HepG2 (cell line): ENCODE measurements around the gene REP15. TPM values are rescaled to one million over a fixed set of nuclear protein-coding genes. Genes with fewer than 3 reads are reported as not detected.

Experiments
- ATAC-seq: fragments of 200-7000 bp; cut with Tn5 transposase; 3 replicates; pipeline ENCODE4 v1.9.1; 2020; ENCODE audit warnings: mild to moderate bottlenecking, moderate library complexity
- BruUV-seq: library from RNA; stranded (reverse); fragments of 400-500 nt; replicated peaks from 2 replicates; lab custom pipeline; 2021; lab: Mats Ljungman, UMichigan
- CTCF ChIA-PET: fragments of 300-600 bp; formaldehyde crosslinking; extraction: SDS; loops from one replicate; lab custom pipeline; 2021; ENCODE audit warnings: low total read pairs, inconsistent platforms, low intra/inter-chr PET ratio; lab: Yijun Ruan, JAX
- POLR2A ChIA-PET: fragments of 350-600 bp; sonication (Branson Sonifier 250); formaldehyde crosslinking; loops from one replicate; lab custom pipeline; 2020; ENCODE audit warnings: antibody characterized with exemption, inconsistent platforms; lab: Yijun Ruan, JAX
- DNase-seq: peaks from one replicate; pipeline ENCODE4 v3.0.0-alpha.2; 2015; ENCODE audit warnings: low spot score
- FAIRE-seq: peaks from 3 replicates; lab custom pipeline; 2011; peaks lifted over from hg19 to GRCh38; lab: Jason Lieb, UNC
- H2AFZ ChIP-seq: one replicate; pipeline ENCODE4 v1.6.1; 2011; ENCODE audit warnings: low read length, inconsistent platforms
- H3K27ac ChIP-seq: fragments of 300-600 bp; 3 replicates; pipeline ENCODE4 v1.8.0; 2011; ENCODE audit warnings: mixed run types, mild to moderate bottlenecking, mixed read lengths, low read length, inconsistent platforms; ENCODE audit not compliant: insufficient read depth; ENCODE audit errors: extremely low read length
- H3K27me3 ChIP-seq, 2 experiments: fragments of 200-600 bp in 1 of 2; 2 replicates in 1 of 2; 3 replicates in 1 of 2; pipeline versions ENCODE4 v1.6.0 to v1.8.0; 2011; ENCODE audit warnings: low read length in 2 of 2, mild to moderate bottlenecking in 2 of 2, moderate library complexity in 2 of 2, inconsistent platforms in 1 of 2; ENCODE audit not compliant: insufficient read depth in 2 of 2, control insufficient read depth in 1 of 2
- H3K36me3 ChIP-seq, 2 experiments: fragments of 200-600 bp in 1 of 2; replicated peaks in 1 of 2; 2 replicates in 1 of 2; 3 replicates in 1 of 2; pipeline versions ENCODE4 v1.5.1 to v1.8.0; 2011; ENCODE audit warnings: low read length in 2 of 2, inconsistent platforms in 1 of 2; ENCODE audit not compliant: insufficient read depth in 2 of 2, control insufficient read depth in 1 of 2
- H3K4me1 ChIP-seq: 2 replicates; pipeline ENCODE4 v1.5.1; 2012; ENCODE audit warnings: low read length, inconsistent platforms; ENCODE audit not compliant: insufficient read depth
- H3K4me2 ChIP-seq: 2 replicates; pipeline ENCODE4 v1.6.0; 2011; ENCODE audit warnings: low read depth, low read length, inconsistent platforms
- H3K4me3 ChIP-seq, 3 experiments: fragments of 200-600 bp in 1 of 3; sonication (generic), shearing (Covaris generic) in 1 of 3; replicated peaks in 1 of 3; 2 replicates each; pipeline ENCODE4 v1.5.1; 2011 to 2016; ENCODE audit warnings: low read length in 3 of 3, inconsistent platforms in 2 of 3, low read depth in 2 of 3, mild to moderate bottlenecking in 2 of 3, control low read depth in 1 of 3, mixed read lengths in 1 of 3; ENCODE audit not compliant: insufficient read depth in 1 of 3
- H3K79me2 ChIP-seq: one replicate; pipeline ENCODE4 v1.6.1; 2011; ENCODE audit warnings: low read length, inconsistent platforms; ENCODE audit not compliant: insufficient read depth
- H3K9ac ChIP-seq: 2 replicates; pipeline ENCODE4 v1.6.0; 2011; ENCODE audit warnings: mild to moderate bottlenecking, low read depth, low read length, inconsistent platforms; ENCODE audit not compliant: insufficient read depth
- H3K9me3 ChIP-seq: 2 replicates; pipeline ENCODE4 v1.5.1; 2012; ENCODE audit warnings: mild to moderate bottlenecking, low read length
- H4K20me1 ChIP-seq: 2 replicates; pipeline ENCODE4 v1.6.0; 2011; ENCODE audit warnings: inconsistent platforms, mild to moderate bottlenecking, low read length, moderate library complexity; ENCODE audit not compliant: insufficient read depth
- KLF6 ChIP-seq: IDR thresholded peaks from 2 replicates; pipeline ENCODE4 v1.8.0; 2016; ENCODE audit warnings: missing biosample characterization, missing genetic modification reagents
- MLLT10 ChIP-seq: sonication (generic); formaldehyde crosslinking; IDR thresholded peaks from 2 replicates; pipeline ENCODE4 v1.4.0; 2020; ENCODE audit warnings: missing genetic modification reagents
- NFE2 ChIP-seq: sonication (generic); formaldehyde crosslinking; IDR thresholded peaks from 2 replicates; pipeline ENCODE4 v1.4.0; 2020; ENCODE audit warnings: missing genetic modification reagents
- PHF8 ChIP-seq: sonication (generic); formaldehyde crosslinking; IDR thresholded peaks from 2 replicates; pipeline ENCODE4 v1.5.0; 2020; ENCODE audit warnings: missing genetic modification reagents
- SATB2 ChIP-seq: sonication (generic); formaldehyde crosslinking; IDR thresholded peaks from 2 replicates; pipeline ENCODE4 v1.5.0; 2020; ENCODE audit warnings: missing genetic modification reagents
- ZC3H4 ChIP-seq: sonication (generic); formaldehyde crosslinking; IDR thresholded peaks from 2 replicates; pipeline ENCODE4 v1.4.0; 2020; ENCODE audit warnings: missing genetic modification reagents, borderline replicate concordance
- ZNF775 ChIP-seq: sonication (generic); formaldehyde crosslinking; IDR thresholded peaks from 2 replicates; pipeline ENCODE4 v1.4.0; 2020; ENCODE audit warnings: missing genetic modification reagents, mild to moderate bottlenecking, moderate library complexity, borderline replicate concordance
- ZSCAN20 ChIP-seq: sonication (generic); formaldehyde crosslinking; IDR thresholded peaks from 2 replicates; pipeline ENCODE4 v1.4.0; 2020; ENCODE audit warnings: missing genetic modification reagents, mild to moderate bottlenecking, borderline replicate concordance
- ZSCAN22 ChIP-seq: sonication (generic); formaldehyde crosslinking; IDR thresholded peaks from 2 replicates; pipeline ENCODE4 v1.4.0; 2020; ENCODE audit warnings: mild to moderate bottlenecking, missing genetic modification reagents
- WGBS: methylation state at CpG from one replicate; pipeline ENCODE4 v1.1.6; 2017; ENCODE audit warnings: low lambda C conversion rate; 5-methylcytosine and 5-hydroxymethylcytosine counted together
- in situ Hi-C: cut with HindIII; loops from 2 replicates; pipeline ENCODE4 v1.10.0; 2017; ENCODE audit warnings: low pct_unique_long_range_greater_than_20kb; ENCODE audit not compliant: extremely low pct_ligation_motif_present
- intact Hi-C: fragments of 100-400 bp; cut with micrococcal nuclease; formaldehyde crosslinking; loops from one replicate; pipeline ENCODE4 v1.10.0; 2022; ENCODE audit not compliant: unreplicated experiment
- polyA plus RNA-seq, 8 experiments: library from polyadenylated mRNA; depleted of rRNA in 3 of 8; stranded (reverse) in 7 of 8; unstranded in 1 of 8; fragments of >200 nt; fragmentation: Illumina TruSeq in 4 of 8; extraction: Trizol in 4 of 8; gene quantifications; 2 replicates each; pipeline versions ENCODE4 v1.2.1 to v1.2.3, GENCODE V29; 2011 to 2016; ENCODE audit warnings: low read depth in 4 of 8, missing spikeins in 1 of 8, mixed read lengths in 1 of 8; ENCODE audit not compliant: insufficient read depth in 1 of 8
- total RNA-seq, 5 experiments: library from RNA; depleted of rRNA; stranded (reverse); fragments of >200 nt; fragmentation: Illumina TruSeq; extraction: Trizol; gene quantifications; 2 replicates each; pipeline ENCODE4 v1.2.3, GENCODE V29; 2016; ENCODE audit warnings: low read depth in 1 of 5
- TF ChIP-seq, protein P1 (sequence below): sonication (generic); formaldehyde crosslinking; IDR thresholded peaks from 2 replicates; pipeline ENCODE4 v1.4.0; 2020; ENCODE audit warnings: missing genetic modification reagents

REP15 gene
- total and polyA plus RNA-seq, 2 of the 13 experiments (the other 11 are each of a cell fraction or from before 2014, with no cell fraction given): 0.12 to 0.64 TPM

- TF ChIP-seq, protein P1, sequence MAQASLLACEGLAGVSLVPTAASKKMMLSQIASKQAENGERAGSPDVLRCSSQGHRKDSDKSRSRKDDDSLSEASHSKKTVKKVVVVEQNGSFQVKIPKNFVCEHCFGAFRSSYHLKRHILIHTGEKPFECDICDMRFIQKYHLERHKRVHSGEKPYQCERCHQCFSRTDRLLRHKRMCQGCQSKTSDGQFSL (CRISPR knock-in tag): no peak
- no peak for TF ChIP-seq ZC3H4 (CRISPR knock-in tag)
- TF ChIP-seq MLLT10 (CRISPR knock-in tag): no peak
Observed at GRCh38 chr12:27686147-27686546, 10.1 kb upstream of the REP15 start (continued).

DNA sequence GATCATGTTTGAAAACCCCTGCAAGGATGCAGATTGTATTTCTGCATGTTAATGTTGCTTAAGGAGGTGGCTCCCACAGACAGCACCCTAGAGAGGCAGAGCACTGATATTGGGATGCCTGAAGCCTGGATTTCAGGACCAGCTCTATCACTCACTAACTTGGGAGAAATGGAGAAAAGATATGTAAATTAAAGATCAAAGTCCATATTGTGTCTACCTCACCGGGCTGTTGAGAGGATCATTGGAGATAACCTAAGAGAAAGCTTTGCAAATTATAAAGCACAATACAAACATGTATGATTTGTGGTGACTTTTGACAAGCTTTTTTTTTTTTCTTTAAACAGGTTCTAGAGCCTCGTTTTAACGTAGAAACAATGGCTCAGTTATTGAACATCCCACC is 7.6 kb upstream of the REP15 start:
- no peaks in the 10 kb centered on the region; a peak in 1 of 5 replicates for H3K27me3 ChIP-seq
- no peak overlapping the region for H3K4me2 ChIP-seq
- H3K9me3 ChIP-seq: no peaks in the 10 kb centered on the region
- ATAC-seq: no peak
- ChIA-PET CTCF (no interaction called here), POLR2A (no interaction called here)
- TF ChIP-seq KLF6 (CRISPR knock-in tag): no peak
- TF ChIP-seq NFE2 (CRISPR knock-in tag): no peak
- TF ChIP-seq SATB2 (CRISPR knock-in tag): no peak
- TF ChIP-seq ZSCAN20: no peak
- no peak for TF ChIP-seq PHF8 (CRISPR knock-in tag)
- no peak for TF ChIP-seq ZNF775
- no peak for TF ChIP-seq ZSCAN22
- H3K9ac ChIP-seq: no peak overlapping the region
- no peak for FAIRE-seq
- in situ Hi-C loops: no loop called here
- no peak overlapping the region for H3K4me3 ChIP-seq
- no peaks in the 10 kb centered on the region for H3K79me2 ChIP-seq
- H2AFZ ChIP-seq: no peak overlapping the region
- H4K20me1 ChIP-seq: no peaks in the 10 kb centered on the region
- 74% methylated on average over 3 of the region's 3 CpGs for WGBS
- no peak overlapping the region for H3K27ac ChIP-seq
- BruUV-seq: no TSS peak
- peaks cover 4 to 23% of the 10 kb centered on the region in 2 experiments; a peak in 4 of 5 replicates for H3K36me3 ChIP-seq
- DNase-seq: no peak
- no peaks in the 10 kb centered on the region for H3K4me1 ChIP-seq
- intact Hi-C loops: no loop called here
